ENCODE measurements around the gene ADARB2.

Gene ADARB2

GRCh38 chr10:1267568-1267967 is 469.8 kb downstream of the ADARB2 start:
- no peak for DNase-seq

GRCh38 chr10:1267148-1267547 is 470.2 kb downstream of the ADARB2 start:
- no peak for DNase-seq

GRCh38 chr10:1266033-1266802 is 471.1 kb downstream of the ADARB2 start:
- DNase-seq: no peak

GRCh38 chr10:1264001-1264400 is 473.3 kb downstream of the ADARB2 start:
- DNase-seq: no peak

GRCh38 chr10:1257274-1257673 is 480.1 kb downstream of the ADARB2 start:
- DNase-seq: no peak

GRCh38 chr10:1256432-1256725 is 480.9 kb downstream of the ADARB2 start:
- no peak for DNase-seq

GRCh38 chr10:1255600-1256431 is 481.5 kb downstream of the ADARB2 start:
- DNase-seq: no peak

GRCh38 chr10:1255118-1255517 is 482.2 kb downstream of the ADARB2 start:
- DNase-seq: no peak

GRCh38 chr10:1253523-1254353 is 483.6 kb downstream of the ADARB2 start:
- DNase-seq: no peak

GRCh38 chr10:1251769-1252168 is 485.6 kb downstream of the ADARB2 start:
- no peak for DNase-seq

GRCh38 chr10:1249142-1249920 is 488.0 kb downstream of the ADARB2 start:
- DNase-seq: peak; percentile 22

GRCh38 chr10:1248262-1248630 is 489.1 kb downstream of the ADARB2 start:
- DNase-seq: peak; percentile 21

GRCh38 chr10:1247598-1248261 is 489.6 kb downstream of the ADARB2 start:
- DNase-seq: no peak

GRCh38 chr10:1244493-1244892 is 492.8 kb downstream of the ADARB2 start:
- no peak for DNase-seq

- DNase-seq: no peak
Measured at GRCh38 chr10:1243486-1244234, 493.7 kb downstream of the ADARB2 start.

GRCh38 chr10:1242975-1243374 is 494.4 kb downstream of the ADARB2 start:
- no peak for DNase-seq

- DNase-seq: no peak
Measured at GRCh38 chr10:1241973-1242935, 495.1 kb downstream of the ADARB2 start.

- DNase-seq: no peak
Measured at GRCh38 chr10:1241322-1241890, 495.9 kb downstream of the ADARB2 start.

GRCh38 chr10:1240341-1240775 is 497.0 kb downstream of the ADARB2 start:
- DNase-seq: no peak

GRCh38 chr10:1233031-1233430 is 504.3 kb downstream of the ADARB2 start:
- DNase-seq: no peak

All from right hindlimb (tissue), 1 donor.